NCI-H774 (cell line): ENCODE measurements around the gene EMD.
"Not testable (repeated sequence)": the region's sequence is repeated elsewhere in the genome, so short reads cannot be mapped to it uniquely, and the experiment has no call there.

Experiments
- DNase-seq: peaks from one replicate; lab custom pipeline; 2025; lab: John Stamatoyannopoulos, UW

Gene EMD

DNA sequence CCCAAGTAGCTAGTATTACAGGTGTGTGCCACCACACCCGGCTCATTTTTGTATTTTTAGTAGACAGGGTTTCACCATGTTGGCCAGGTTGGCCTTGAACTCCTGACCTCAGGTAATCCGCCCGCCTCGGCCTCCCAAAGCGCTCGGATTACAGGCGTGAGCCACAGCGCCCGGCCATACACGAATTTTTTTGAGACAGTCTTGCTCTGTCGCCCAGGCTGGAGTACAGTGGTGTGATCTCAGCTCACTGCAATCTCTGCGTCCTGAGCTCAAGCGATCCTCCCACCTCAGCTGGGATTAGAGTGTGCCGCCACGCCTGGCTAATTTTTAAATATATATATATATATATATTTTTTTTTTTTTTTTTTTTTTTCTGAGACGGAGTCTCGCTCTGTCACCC, 17.3 kb downstream of the EMD start:
- not testable (repeated sequence) for DNase-seq

DNA sequence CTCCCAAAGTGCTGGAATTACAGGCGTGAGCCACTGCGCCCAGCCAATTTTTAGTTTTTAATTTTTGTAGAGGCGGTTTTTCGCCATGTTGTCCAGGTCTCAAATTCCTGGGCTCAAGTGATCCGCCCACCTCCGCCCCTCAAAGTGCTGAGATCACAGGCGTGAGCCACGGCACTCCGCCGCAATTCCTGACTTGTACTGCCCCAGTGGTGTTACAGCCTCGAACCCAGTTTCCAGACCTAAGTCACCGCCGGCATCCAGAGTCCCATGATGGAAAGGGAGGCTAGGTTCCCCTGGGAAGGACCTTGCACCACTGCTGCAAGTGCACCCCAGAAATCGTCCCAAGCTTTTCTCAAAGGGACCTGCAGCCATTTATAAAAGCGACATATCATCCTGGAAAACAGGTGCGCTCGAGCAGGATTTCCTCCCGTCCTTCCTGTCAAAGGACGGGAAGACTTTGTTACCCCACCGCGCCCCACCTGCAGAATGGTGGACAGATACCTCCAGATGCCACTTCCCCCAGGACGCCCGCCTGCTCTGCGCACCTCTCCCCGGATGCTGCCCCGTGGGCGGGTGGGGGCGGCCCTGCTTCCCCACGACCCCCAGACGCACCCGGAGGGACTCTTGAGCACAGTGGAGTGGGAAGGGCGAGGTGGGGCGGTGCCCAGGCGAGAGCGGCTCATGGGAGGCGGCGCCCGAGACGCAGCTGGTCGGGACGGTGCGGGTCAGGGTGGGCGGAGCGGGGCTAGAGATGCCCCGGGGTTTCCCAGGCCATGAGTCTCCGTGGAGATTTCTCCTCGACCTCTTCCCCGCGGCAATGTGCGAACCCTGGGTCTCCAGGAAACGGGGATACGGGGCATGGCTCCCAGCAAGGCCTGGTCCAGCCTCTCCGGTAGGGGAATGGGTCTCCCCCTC, 18.1 kb downstream of the EMD start:
- DNase-seq: peak; percentile 54

GRCh38 chrX:154397888-154398667, 19.0 kb downstream of the EMD start, which contains the start of gene RPL10:
TSS of gene RPL10 (plus strand) at chrX:154398377. CDS start at chrX:154398520, 143 bp downstream.
- DNase-seq: peak; percentile 97

GRCh38 chrX:154398668-154399526, 19.8 kb downstream of the EMD start:
- DNase-seq: peak; percentile 80

DNA sequence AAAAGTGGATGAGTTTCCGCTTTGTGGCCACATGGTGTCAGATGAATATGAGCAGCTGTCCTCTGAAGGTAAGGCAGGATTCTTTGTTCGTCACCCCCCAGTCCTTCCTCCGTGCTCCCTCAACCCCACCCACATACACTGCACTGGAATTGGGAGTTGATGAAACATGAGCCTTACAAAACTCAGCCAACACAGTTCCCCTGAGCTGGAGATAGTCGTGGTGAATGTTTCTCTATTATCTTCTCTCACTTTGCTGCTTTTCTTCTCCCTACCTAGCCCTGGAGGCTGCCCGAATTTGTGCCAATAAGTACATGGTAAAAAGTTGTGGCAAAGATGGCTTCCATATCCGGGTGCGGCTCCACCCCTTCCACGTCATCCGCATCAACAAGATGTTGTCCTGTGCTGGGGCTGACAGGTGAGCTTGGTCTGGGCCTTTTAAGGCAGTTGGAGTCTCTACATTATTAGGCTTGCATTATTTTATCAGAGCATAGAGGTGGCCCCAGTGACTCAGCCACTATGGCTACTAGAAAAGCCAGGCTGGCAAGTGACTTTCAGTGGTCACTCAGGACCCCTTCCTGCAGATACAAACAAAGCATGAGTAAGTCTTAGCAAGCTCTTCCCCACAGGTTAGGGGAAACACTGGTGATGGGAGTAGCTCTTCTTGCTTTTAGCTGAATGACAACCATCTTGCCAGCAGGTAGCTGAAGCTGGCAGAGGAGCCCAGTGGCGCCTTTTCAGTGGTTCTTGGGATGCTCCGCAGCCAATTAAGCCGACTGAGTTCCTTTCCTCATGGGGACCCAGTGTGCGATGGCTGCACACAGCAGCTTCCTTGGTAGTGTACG, 20.7 kb downstream of the EMD start:
- DNase-seq: no peak

DNA sequence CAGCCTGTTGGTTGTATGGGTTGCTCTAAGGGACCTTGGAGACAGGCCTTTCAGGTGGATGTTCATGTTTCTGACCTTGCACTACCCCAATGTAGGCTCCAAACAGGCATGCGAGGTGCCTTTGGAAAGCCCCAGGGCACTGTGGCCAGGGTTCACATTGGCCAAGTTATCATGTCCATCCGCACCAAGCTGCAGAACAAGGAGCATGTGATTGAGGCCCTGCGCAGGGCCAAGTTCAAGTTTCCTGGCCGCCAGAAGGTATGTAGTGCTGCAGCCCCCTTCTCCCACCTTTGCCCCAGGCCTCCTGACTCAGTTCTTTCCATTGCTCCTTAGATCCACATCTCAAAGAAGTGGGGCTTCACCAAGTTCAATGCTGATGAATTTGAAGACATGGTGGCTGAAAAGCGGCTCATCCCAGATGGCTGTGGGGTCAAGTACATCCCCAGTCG, 21.3 kb downstream of the EMD start:
- DNase-seq: not testable (repeated sequence)

GRCh38 chrX:154401045-154401799, 22.1 kb downstream of the EMD start:
- no peak for DNase-seq

GRCh38 chrX:154401918-154402621, 23.0 kb downstream of the EMD start:
- DNase-seq: no peak

DNA sequence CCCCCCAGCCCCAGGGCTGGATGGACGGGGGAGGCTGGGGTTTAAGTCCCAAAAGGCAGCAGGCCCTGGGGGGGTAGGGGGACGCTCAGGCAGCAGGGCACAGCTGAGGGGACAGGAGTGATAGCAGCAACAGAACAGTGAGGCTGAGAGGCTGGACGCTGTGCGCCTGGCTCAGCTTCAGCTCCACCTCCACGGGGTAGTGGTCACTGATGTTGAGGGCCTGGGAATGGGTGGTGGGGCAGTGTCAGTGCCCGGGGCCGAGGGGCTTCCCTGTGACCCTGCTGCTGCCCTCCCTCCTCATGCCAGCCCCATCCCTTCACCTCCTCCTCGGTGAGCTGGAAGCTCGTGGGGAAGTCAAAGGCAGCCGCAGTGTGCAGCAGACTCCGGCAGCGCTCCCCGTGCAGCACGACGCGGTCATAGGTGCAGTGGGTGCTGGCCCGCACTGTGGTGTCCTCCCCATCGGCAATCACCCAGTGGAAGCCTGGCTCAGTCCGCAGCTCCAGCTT, 23.6 kb downstream of the EMD start:
- DNase-seq: no peak

DNA sequence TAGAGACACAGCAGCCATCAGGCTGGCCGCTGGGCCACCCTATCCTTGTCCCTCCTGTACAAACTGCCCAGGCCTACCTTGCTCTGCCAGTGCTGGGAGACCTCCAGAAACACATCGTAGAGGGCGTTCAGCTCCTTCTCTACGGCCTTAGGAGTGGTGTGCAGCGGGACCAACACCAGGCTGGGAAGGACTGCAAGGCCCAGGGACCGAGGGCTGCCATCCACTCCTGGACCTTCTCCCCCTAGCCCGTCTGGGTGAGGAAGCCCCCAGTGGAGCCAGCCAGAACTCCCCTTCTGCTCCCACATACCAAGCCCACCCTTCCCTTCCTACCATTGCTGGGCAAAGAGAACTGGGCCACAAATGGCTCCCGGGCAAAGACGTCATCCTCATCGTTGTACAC, 24.1 kb downstream of the EMD start:
- no peak for DNase-seq

GRCh38 chrX:154403858-154404257, 24.8 kb downstream of the EMD start:
- no peak for DNase-seq

GRCh38 chrX:154404625-154405192, 25.6 kb downstream of the EMD start:
- no peak for DNase-seq

- no peak for DNase-seq
Measured at GRCh38 chrX:154408659-154409221, 29.6 kb downstream of the EMD start.

DNA sequence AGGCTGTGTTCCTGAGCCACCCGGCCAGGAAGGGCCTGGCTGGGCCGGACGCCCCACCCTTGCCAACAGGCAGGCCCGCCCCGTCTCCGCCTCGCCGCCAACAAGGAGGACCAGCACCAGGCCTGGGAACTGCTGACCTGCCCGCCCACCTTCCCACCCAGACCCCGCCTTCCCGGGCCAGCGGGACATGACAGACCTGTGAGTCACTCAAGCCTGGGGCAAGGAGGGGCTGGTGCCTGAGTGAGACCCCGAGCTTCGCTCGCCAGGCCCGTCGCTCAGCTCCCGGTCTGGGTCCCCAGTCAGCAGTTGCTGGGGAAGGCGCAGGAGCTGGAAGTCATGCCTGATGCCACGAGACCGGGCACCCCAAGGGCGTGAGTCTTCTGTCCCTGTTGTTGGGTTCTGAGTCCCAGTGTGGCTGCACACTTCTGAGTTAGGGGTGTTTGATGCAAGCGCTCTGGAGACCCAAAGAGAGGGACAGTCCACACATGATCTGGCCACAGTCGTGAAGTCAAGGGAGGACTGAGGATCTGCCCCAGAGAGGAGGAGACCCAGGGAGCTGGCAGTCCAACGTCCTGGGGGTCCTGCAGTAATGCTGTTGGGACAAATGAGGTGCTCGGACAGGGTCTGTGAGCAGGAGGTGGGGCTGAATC, 30.3 kb downstream of the EMD start, which contains the start of gene DNASE1L1:
Gene DNASE1L1 (minus strand): TSS at position 33 of the 650 bp plus-strand sequence. CDS start 3,686 bp downstream, outside the sequence.
- DNase-seq: no peak

GRCh38 chrX:154411981-154412340, 32.9 kb downstream of the EMD start:
- peak; percentile 42 for DNase-seq

GRCh38 chrX:154412468-154412867, 33.4 kb downstream of the EMD start:
- DNase-seq: no peak

- DNase-seq: no peak
Measured at GRCh38 chrX:154413142-154413541, 34.0 kb downstream of the EMD start.

DNA sequence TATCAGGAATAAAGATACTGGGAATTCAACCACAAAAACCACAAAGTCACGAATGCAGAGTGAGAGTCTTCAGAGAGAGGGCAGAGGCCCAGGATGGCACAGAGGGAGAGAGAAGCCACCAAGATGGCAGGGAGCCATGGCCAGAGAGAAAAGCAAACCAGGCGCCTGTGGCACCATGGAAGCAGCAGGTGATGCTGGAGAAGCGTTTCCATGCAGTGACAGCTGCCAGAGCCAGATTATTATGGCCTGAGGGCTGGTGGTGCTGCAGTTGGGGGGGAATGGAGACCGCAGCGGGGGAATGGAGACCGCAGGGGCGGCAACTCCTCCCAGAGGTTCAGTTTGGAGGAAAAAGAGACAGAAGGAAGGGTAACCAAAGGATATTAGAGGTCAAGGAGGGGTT, 38.1 kb downstream of the EMD start:
- DNase-seq: no peak
